DMS79 treated with DMSO at 0.1 percent for 48 hours (cell line): ENCODE data around the gene SCGB3A1.

Source experiments
- DNase-seq: peaks from one replicate; lab custom pipeline; 2025; lab: John Stamatoyannopoulos, UW

Gene SCGB3A1

GRCh38 chr5:180604271-180604670 is 13.0 kb upstream of the SCGB3A1 start:
- DNase-seq, result no peak

- DNase-seq, result no peak
Observed at GRCh38 chr5:180603076-180603594, 11.8 kb upstream of the SCGB3A1 start.

GRCh38 chr5:180602481-180603075 is 11.3 kb upstream of the SCGB3A1 start:
- no peak for DNase-seq

- no peak for DNase-seq
Observed at GRCh38 chr5:180601591-180602480, 10.5 kb upstream of the SCGB3A1 start.

- no peak for DNase-seq
Observed at GRCh38 chr5:180600554-180601041, 9.3 kb upstream of the SCGB3A1 start.

GRCh38 chr5:180599981-180600553 is 8.8 kb upstream of the SCGB3A1 start:
- DNase-seq, result no peak

- no peak for DNase-seq
Observed at GRCh38 chr5:180599590-180599914, 8.3 kb upstream of the SCGB3A1 start.

GRCh38 chr5:180598797-180599589 is 7.7 kb upstream of the SCGB3A1 start:
- no peak for DNase-seq

GRCh38 chr5:180598316-180598701 is 7.0 kb upstream of the SCGB3A1 start:
- DNase-seq, result no peak

GRCh38 chr5:180596668-180597231 is 5.5 kb upstream of the SCGB3A1 start:
- DNase-seq, result no peak

GRCh38 chr5:180596115-180596667 is 4.9 kb upstream of the SCGB3A1 start:
- no peak for DNase-seq

- no peak for DNase-seq
Observed at GRCh38 chr5:180595381-180596114, 4.2 kb upstream of the SCGB3A1 start.

GRCh38 chr5:180595046-180595379 is 3.7 kb upstream of the SCGB3A1 start:
- DNase-seq, result no peak

- no peak for DNase-seq
Observed at GRCh38 chr5:180594311-180595045, 3.2 kb upstream of the SCGB3A1 start.

GRCh38 chr5:180593446-180594206 is 2.3 kb upstream of the SCGB3A1 start:
- DNase-seq, result no peak

GRCh38 chr5:180592176-180592575 is 877 bp upstream of the SCGB3A1 start:
- DNase-seq, result no peak

GRCh38 chr5:180590543-180591310 is 572 bp downstream of the SCGB3A1 start:
- no peak for DNase-seq

GRCh38 chr5:180589771-180590542 is 1.3 kb downstream of the SCGB3A1 start:
- DNase-seq, result peak; percentile 6
